Body of pancreas (tissue), 4 donors: ENCODE results near the gene PRIMA1. TPM values are rescaled to one million over a fixed set of nuclear protein-coding genes. Genes with fewer than 3 reads are reported as not detected.

Experiments
- ATAC-seq: fragments of 150-250 bp; one replicate; pipeline ENCODE4 v1.9.1; 2016
- DNase-seq, 4 donors: peaks; one replicate each; pipeline ENCODE4 v3.0.0-alpha.2; 2019
- H3K27ac ChIP-seq, 4 donors: fragments of 200-600 bp; sonication (generic); 1 replicate in 3 of 4; 2 replicates in 1 of 4; pipeline versions ENCODE4 v1.5.1 to v1.6.1; 2016 to 2019; ENCODE audit warnings: mild to moderate bottlenecking in 1 of 4, mixed read lengths in 1 of 4, moderate library complexity in 1 of 4
- H3K27me3 ChIP-seq, 2 donors: fragments of 200-600 bp; sonication (generic); one replicate each; pipeline ENCODE4 v1.6.0; 2016; ENCODE audit warnings: mild to moderate bottlenecking in 1 of 2
- H3K36me3 ChIP-seq, 2 donors: fragments of 200-600 bp; sonication (generic); replicated peaks in 1 of 2; 2 replicates each; pipeline ENCODE4 v1.5.1; 2016; ENCODE audit warnings: low read depth in 2 of 2; ENCODE audit not compliant: insufficient read depth in 1 of 2
- H3K4me1 ChIP-seq: fragments of 200-600 bp; sonication (generic); one replicate; pipeline ENCODE4 v1.6.0; 2016
- H3K4me3 ChIP-seq, 2 donors: fragments of 200-600 bp; sonication (generic); 1 replicate in 1 of 2; 2 replicates in 1 of 2; pipeline ENCODE4 v1.5.1; 2016 to 2019
- H3K9me3 ChIP-seq, 3 donors: fragments of 200-600 bp; sonication (generic); 1 replicate in 2 of 3; 2 replicates in 1 of 3; pipeline ENCODE4 v1.5.1; 2016
- POLR2A ChIP-seq, 3 donors: fragments of 450-650 bp; IDR thresholded peaks; one replicate each; pipeline ENCODE4 v1.6.1; 2016; ENCODE audit warnings: antibody characterized with exemption in 3 of 3, mild to moderate bottlenecking in 2 of 3
- WGBS, 2 donors: methylation state at CpG; one replicate each; pipeline ENCODE4 v1.1.5; 2017; 5-methylcytosine and 5-hydroxymethylcytosine counted together
- intact Hi-C: fragments of 100-400 bp; cut with DNase I; formaldehyde crosslinking; loops from one replicate; pipeline ENCODE4 v1.15.1; 2023
- total RNA-seq, 2 donors: library from RNA; depleted of rRNA; stranded (reverse); fragments of >200 nt; gene quantifications; one replicate each; pipeline ENCODE4 v1.1.0, GENCODE V29; 2016
- TF ChIP-seq, protein P1 (sequence below), 7 experiments: fragments of 450-650 bp in 4 of 7; fragments of 200-600 bp in 3 of 7; sonication (generic) in 3 of 7; IDR thresholded peaks; one replicate each; pipeline ENCODE4 v1.5.1; 2016 to 2019; ENCODE audit warnings: antibody characterized with exemption in 7 of 7

The PRIMA1 gene
- total RNA-seq, 2 donors from 2014 or later, result 0.26 to 0.33 TPM

DNA sequence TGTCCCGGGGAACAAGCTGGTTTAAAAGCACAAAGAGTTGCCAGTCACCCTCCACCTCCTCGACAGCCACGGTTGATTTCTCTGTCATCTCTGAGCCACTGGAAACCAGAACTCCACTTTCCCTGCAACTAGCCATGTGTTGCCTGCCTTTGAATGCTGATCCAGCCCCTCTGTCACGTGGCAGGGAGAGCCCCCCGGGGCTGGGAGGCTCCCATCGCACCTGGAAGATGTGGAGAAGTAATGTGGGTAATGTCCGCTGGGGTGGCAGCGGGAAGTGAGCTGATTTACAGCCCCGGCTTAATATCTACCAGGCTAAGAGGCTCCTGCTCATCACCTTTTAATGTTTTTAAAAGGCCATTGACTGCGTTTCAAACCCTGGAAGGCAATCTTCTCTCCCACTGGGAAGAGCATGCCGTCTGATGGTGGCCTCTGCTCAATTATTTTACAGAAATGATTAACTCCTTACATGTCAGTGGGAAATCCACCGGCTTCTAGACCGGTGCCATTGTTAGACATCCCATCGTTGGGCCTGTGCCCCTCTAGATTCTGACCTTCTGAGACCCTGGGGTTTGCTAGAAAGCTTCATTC, 7.4 kb downstream of the PRIMA1 start:
- Histone ChIP-seq H3K27ac (no peak overlapping the region), H3K4me3 (no peak overlapping the region), H3K36me3 (no peaks in the 10 kb centered on the region), H3K27me3 (no peaks in the 10 kb centered on the region), H3K9me3 (no peaks in the 10 kb centered on the region), H3K4me1 (no peaks in the 10 kb centered on the region)
- TF ChIP-seq, protein P1, sequence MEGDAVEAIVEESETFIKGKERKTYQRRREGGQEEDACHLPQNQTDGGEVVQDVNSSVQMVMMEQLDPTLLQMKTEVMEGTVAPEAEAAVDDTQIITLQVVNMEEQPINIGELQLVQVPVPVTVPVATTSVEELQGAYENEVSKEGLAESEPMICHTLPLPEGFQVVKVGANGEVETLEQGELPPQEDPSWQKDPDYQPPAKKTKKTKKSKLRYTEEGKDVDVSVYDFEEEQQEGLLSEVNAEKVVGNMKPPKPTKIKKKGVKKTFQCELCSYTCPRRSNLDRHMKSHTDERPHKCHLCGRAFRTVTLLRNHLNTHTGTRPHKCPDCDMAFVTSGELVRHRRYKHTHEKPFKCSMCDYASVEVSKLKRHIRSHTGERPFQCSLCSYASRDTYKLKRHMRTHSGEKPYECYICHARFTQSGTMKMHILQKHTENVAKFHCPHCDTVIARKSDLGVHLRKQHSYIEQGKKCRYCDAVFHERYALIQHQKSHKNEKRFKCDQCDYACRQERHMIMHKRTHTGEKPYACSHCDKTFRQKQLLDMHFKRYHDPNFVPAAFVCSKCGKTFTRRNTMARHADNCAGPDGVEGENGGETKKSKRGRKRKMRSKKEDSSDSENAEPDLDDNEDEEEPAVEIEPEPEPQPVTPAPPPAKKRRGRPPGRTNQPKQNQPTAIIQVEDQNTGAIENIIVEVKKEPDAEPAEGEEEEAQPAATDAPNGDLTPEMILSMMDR (IDR thresholded peaks at IDR 0.05), result no peak
- TF ChIP-seq POLR2A (IDR thresholded peaks at IDR 0.05), result no peak
- 64 to 72% methylated on average over 12 to 14 of the region's 14 CpGs for WGBS, 2 donors
- no peak for ATAC-seq
- no peak for DNase-seq
- intact Hi-C loops, result no loop called here

DNA sequence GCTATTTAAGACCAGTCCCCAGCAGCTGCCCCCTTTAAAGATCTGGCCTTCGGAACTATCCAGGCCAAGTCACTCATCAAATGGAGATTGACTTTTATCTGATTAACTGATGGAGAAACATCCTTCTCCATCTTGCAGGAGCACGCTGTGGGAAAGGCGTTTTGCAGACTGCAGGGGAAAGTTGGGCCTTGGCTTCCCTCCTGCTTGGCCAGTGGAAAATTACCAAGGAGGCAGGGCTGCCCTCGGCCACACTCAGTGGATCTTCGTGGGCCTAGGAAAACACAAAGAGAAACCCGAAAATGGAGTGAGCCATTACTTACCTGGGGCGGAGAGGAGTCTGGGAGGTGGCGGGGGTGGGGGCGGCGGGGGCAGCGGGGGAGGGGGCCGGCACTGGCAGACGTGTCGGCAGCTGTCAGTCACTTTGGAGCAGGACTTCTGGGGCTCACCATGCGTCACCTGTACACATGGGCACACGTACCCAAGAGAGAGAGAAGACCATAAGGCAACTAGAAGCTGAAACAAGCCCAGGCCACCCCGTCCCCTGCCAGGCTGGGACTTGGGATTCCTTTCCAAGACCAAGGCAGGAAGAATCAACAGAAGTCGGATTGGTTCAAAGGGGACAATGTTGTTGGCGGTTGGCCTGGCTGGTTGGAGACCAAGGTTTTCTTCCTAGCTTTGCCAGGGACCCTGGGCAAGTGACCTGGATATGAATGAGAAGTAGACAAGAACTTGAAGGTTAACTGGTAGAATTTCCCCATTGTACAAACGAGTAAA, 9.2 kb downstream of the PRIMA1 start:
- no peak for ATAC-seq
- Histone ChIP-seq H3K36me3 (no peaks in the 10 kb centered on the region), H3K9me3 (no peaks in the 10 kb centered on the region), H3K27ac (no peak overlapping the region), H3K4me1 (no peaks in the 10 kb centered on the region), H3K4me3 (no peak overlapping the region), H3K27me3 (no peaks in the 10 kb centered on the region)
- DNase-seq, result no peak
- WGBS, 2 donors, result 60 to 69% methylated on average over 19 to 20 of the region's 20 CpGs
- TF ChIP-seq POLR2A (IDR thresholded peaks at IDR 0.05), result no peak
- TF ChIP-seq, protein P1 (IDR thresholded peaks at IDR 0.05), result no peak
- intact Hi-C loops, result no loop called here

- no peaks in the 10 kb centered on the region for H3K4me1 ChIP-seq
- H3K4me3 ChIP-seq, result no peak overlapping the region
- 30 to 33% methylated on average over 8 of the region's 8 CpGs for WGBS, 2 donors
- no peaks in the 10 kb centered on the region for H3K36me3 ChIP-seq
- ATAC-seq (no peak), DNase-seq (no peak)
- no peaks in the 10 kb centered on the region for H3K9me3 ChIP-seq
- no peaks in the 10 kb centered on the region for H3K27me3 ChIP-seq
- H3K27ac ChIP-seq, result no peak overlapping the region
- intact Hi-C loops, result no loop called here
- TF ChIP-seq POLR2A (IDR thresholded peaks at IDR 0.05), result no peak
- TF ChIP-seq, protein P1 (IDR thresholded peaks at IDR 0.05), result no peak
Measured at GRCh38 chr14:93778453-93778852, 9.8 kb downstream of the PRIMA1 start.

GRCh38 chr14:93775744-93776143, 12.5 kb downstream of the PRIMA1 start:
- DNase-seq (no peak), ATAC-seq (no peak)
- H3K27me3 ChIP-seq, result no peaks in the 10 kb centered on the region
- no peaks in the 10 kb centered on the region for H3K36me3 ChIP-seq
- no peaks in the 10 kb centered on the region for H3K4me1 ChIP-seq
- 59 to 65% methylated on average over 3 of the region's 3 CpGs for WGBS, 2 donors
- H3K4me3 ChIP-seq, result no peak overlapping the region
- H3K9me3 ChIP-seq, result no peaks in the 10 kb centered on the region
- no peak overlapping the region for H3K27ac ChIP-seq
- TF ChIP-seq, protein P1 (IDR thresholded peaks at IDR 0.05), result no peak
- intact Hi-C loops, result no loop called here

- no peak overlapping the region for H3K27ac ChIP-seq
- no peak for DNase-seq
Measured at GRCh38 chr14:93775158-93775557, 13.1 kb downstream of the PRIMA1 start.

More at GRCh38 chr14:93775158-93775557, 13.1 kb downstream of the PRIMA1 start:
- Histone ChIP-seq H3K27me3 (no peaks in the 10 kb centered on the region), H3K4me3 (no peak overlapping the region), H3K36me3 (no peaks in the 10 kb centered on the region), H3K4me1 (no peaks in the 10 kb centered on the region), H3K9me3 (no peaks in the 10 kb centered on the region)
- WGBS, 2 donors, result 84 to 95% methylated on average over 1 to 2 of the region's 2 CpGs
- ATAC-seq, result no peak
- TF ChIP-seq, protein P1 (IDR thresholded peaks at IDR 0.05), result no peak
- intact Hi-C loops, result no loop called here
